Skeletal muscle tissue (tissue), 4 donors: ENCODE results near the gene TATDN2. TPM values are rescaled to one million over a fixed set of nuclear protein-coding genes. Genes with fewer than 3 reads are reported as not detected.

Experiments
- H3K27ac ChIP-seq: one replicate; pipeline ENCODE4 v1.7.0; 2013; ENCODE audit warnings: mild to moderate bottlenecking, low read depth, low read length, inconsistent platforms
- H3K27me3 ChIP-seq, 3 donors: one replicate each; pipeline ENCODE4 v1.7.0; 2013; ENCODE audit warnings: low read length in 3 of 3; ENCODE audit not compliant: control insufficient read depth in 3 of 3, insufficient read depth in 3 of 3
- H3K36me3 ChIP-seq, 3 donors: one replicate each; pipeline ENCODE4 v1.7.0; 2013; ENCODE audit warnings: low read length in 3 of 3; ENCODE audit not compliant: control insufficient read depth in 3 of 3, insufficient read depth in 3 of 3
- H3K4me1 ChIP-seq, 3 donors: one replicate each; pipeline ENCODE4 v1.7.0; 2013; ENCODE audit warnings: low read length in 3 of 3, mild to moderate bottlenecking in 3 of 3; ENCODE audit not compliant: control insufficient read depth in 3 of 3, insufficient read depth in 3 of 3
- H3K4me3 ChIP-seq, 3 donors: one replicate each; pipeline ENCODE4 v1.7.0; 2013; ENCODE audit warnings: low read length in 3 of 3
- H3K9ac ChIP-seq, 3 donors: one replicate each; pipeline ENCODE4 v1.7.0; 2013; ENCODE audit warnings: low read length in 3 of 3, mild to moderate bottlenecking in 3 of 3, moderate library complexity in 2 of 3, low read depth in 1 of 3
- H3K9me3 ChIP-seq, 3 donors: one replicate each; pipeline ENCODE4 v1.7.0; 2013; ENCODE audit warnings: low read length in 3 of 3; ENCODE audit not compliant: control insufficient read depth in 3 of 3
- total RNA-seq: library from RNA; depleted of rRNA; stranded (reverse); fragments of >200 nt; gene quantifications from one replicate; pipeline ENCODE4 v1.2.3, GENCODE V29; 2014
- donor health status: Osteomylitis.

Gene TATDN2
- 13.6 TPM for total RNA-seq

DNA sequence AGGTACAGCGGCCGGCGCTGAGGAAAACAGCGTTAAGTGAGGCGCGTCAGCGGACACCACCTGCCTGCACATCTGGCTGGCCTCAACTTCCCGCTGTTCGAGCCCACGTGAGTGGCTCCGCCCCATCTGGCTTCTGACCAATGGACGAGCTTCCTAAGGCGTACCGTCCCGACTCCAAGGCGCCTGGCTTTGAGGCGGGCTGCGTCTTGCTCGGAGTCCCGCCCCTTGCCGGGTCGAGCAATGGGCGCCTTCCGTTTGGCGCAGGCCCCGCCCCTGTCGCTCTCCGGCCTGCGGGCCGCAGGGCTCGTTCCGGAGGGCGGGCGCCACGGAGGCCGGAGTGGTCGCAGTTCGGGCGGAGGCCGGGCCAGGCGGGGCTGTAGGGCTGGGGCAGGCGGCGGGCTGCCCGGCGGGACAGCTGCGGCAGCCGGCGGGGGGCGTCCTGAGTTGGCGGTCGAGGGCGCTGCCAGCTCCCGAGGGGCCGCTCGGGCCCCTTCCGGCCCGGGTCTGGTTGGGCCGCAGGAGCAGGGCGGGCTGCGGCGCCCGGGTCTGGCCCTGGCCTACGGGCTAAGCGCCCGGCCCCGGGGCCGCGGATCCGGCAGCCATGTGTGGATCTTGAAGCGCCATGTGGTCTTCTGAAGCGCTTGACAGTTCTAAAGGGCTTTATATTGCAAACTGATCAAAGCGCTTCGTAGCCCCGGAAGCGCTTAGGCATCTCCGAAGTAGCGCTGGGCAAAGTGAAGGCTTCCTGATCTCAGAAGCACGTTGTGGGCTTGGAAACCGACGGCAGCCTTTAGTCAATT is at the start of gene TATDN2:
TSS of gene TATDN2 (plus strand) at position 276 of the 800 bp plus-strand sequence. CDS start 742 bp downstream, outside the sequence.
- Histone ChIP-seq H3K36me3 (peaks cover 8 to 16% (median 14%) of the 10 kb centered on the region in 3 donors), H3K27ac (peak within 1 kb of the TSS; percentile 74), H3K9ac (peak within 1 kb of the TSS; percentile 87 to 91 (median 88)), H3K27me3 (no peaks in the 10 kb centered on the region), H3K4me1 (peaks cover 16 to 28% (median 18%) of the 10 kb centered on the region in 3 donors), H3K9me3 (no peaks in the 10 kb centered on the region), H3K4me3 (peak within 1 kb of the TSS; percentile 92 to 96 (median 93))

DNA sequence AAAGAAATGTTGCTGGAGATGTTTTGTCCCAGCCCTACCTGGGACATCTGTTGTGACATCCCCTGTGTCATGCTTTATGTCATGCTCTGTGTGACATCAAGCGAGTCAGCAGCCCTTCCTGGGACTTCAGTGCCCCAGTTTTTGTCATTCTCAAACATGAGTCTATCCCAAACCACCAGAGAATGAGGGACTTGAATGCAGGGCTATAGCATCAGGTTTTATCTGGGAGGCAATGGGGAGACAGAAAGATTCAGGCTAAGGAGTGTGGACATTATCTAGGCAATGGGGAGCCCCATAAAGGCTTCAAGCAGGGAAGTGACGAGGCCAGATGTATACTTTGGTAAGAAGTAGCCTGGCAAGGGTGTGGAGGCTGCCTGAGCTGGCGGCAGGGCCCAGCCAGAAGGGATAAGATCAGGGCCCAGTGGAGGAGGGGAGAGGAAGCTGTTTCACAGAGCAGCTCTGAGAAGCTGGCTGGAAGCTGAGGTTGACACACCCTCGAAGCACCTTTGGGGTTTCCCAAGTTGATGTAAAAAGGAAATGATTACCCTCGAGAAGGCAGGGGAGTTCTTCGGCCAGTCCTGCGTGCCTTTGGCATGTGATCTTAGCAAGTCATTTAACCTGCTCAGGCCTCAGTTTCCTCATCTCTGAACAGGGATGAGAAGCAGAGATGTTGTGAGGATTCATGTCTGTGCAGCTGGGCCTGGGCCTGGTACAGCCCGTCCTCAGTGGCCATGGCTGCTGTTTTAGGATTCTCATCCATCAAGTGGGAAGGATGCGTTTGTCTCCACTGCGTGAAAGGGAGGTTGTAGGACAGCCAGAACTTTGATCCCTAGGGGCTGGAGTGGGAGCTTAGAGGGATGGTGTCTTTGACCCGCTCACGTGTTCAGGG is 49.3 kb upstream of the TATDN2 start:
- Histone ChIP-seq H3K27ac (peak overlapping the region; percentile 28), H3K27me3 (no peaks in the 10 kb centered on the region), H3K9ac (peak overlapping the region in 1 of 3 donors; percentile 25), H3K4me3 (no peak overlapping the region), H3K36me3 (peaks cover 4 to 18% (median 6%) of the 10 kb centered on the region in 3 donors), H3K4me1 (peaks cover 19 to 48% (median 34%) of the 10 kb centered on the region in 3 donors), H3K9me3 (no peaks in the 10 kb centered on the region)

DNA sequence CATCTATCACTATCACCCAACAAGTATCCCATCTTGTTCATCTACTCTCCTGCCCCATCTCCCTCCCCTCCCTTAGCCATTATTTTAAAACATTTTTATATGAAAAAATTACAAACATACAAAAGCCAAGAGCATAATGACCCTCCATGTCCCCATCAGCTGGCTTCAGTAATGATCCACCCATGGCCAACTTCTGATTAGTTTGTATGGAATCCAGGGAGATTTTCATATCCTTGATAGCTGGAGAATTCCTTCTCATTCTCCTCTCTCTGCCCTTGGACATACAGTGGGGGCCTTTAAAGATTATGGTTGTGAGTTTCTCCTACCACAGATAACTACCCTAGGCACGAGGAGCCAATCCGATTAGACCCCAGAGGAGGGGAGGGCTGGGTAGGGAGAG is 43.3 kb upstream of the TATDN2 start:
- Histone ChIP-seq H3K9ac (peak overlapping the region in 1 of 3 donors; percentile 3), H3K36me3 (peaks cover 6 to 26% (median 6%) of the 10 kb centered on the region in 3 donors), H3K27ac (peak overlapping the region; percentile 74)

GRCh38 chr3:10205451-10206165 is 42.7 kb upstream of the TATDN2 start:
- no peak overlapping the region for H3K9ac ChIP-seq
- peaks cover 10 to 30% (median 12%) of the 10 kb centered on the region in 3 donors for H3K4me1 ChIP-seq
- H3K4me3 ChIP-seq = no peak overlapping the region
- peak overlapping the region; percentile 74 for H3K27ac ChIP-seq
- H3K9me3 ChIP-seq = no peaks in the 10 kb centered on the region
- peaks cover 6 to 21% (median 6%) of the 10 kb centered on the region in 3 donors for H3K36me3 ChIP-seq
- H3K27me3 ChIP-seq = no peaks in the 10 kb centered on the region

More for the DNA sequence above, 43.3 kb upstream of the TATDN2 start:
- Histone ChIP-seq H3K4me3 (no peak overlapping the region), H3K9me3 (no peaks in the 10 kb centered on the region), H3K27me3 (no peaks in the 10 kb centered on the region), H3K4me1 (peaks cover 10 to 30% (median 12%) of the 10 kb centered on the region in 3 donors)

DNA sequence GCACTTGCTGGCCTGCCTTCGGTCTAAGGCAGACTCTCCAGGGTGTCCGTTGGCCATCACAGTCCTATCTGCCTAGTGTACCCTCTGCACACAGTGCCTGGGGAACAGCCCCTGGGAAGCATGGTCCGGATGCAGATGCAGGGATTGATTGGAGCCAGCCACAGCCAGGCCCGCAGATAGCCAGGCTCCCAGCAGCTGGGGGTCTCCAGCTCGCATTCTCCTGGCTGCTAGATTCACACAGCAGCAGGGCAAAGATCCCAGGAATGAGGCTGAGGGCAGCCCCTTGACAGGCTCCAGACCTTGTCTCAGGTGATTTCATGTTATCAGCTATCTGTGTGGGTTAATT is 42.1 kb upstream of the TATDN2 start:
- peaks cover 10 to 30% (median 12%) of the 10 kb centered on the region in 3 donors for H3K4me1 ChIP-seq
- no peaks in the 10 kb centered on the region for H3K27me3 ChIP-seq
- H3K9me3 ChIP-seq = no peaks in the 10 kb centered on the region
- H3K36me3 ChIP-seq = peaks cover 4 to 16% (median 6%) of the 10 kb centered on the region in 3 donors
- peak overlapping the region; percentile 74 for H3K27ac ChIP-seq
- no peak overlapping the region for H3K9ac ChIP-seq
- no peak overlapping the region for H3K4me3 ChIP-seq

- Histone ChIP-seq H3K9me3 (no peaks in the 10 kb centered on the region), H3K9ac (no peak overlapping the region), H3K4me3 (no peak overlapping the region), H3K27me3 (no peaks in the 10 kb centered on the region), H3K27ac (no peak overlapping the region), H3K4me1 (no peaks in the 10 kb centered on the region), H3K36me3 (peaks cover 6 to 29% (median 14%) of the 10 kb centered on the region in 3 donors)
These were observed 35.0 kb upstream of the TATDN2 start for GRCh38 chr3:10213156-10213792.

- no peaks in the 10 kb centered on the region for H3K27me3 ChIP-seq
- no peak overlapping the region for H3K9ac ChIP-seq
- peaks cover 4 to 36% (median 19%) of the 10 kb centered on the region in 3 donors for H3K36me3 ChIP-seq
- no peaks in the 10 kb centered on the region for H3K9me3 ChIP-seq
- H3K4me1 ChIP-seq = no peaks in the 10 kb centered on the region
- no peak overlapping the region for H3K27ac ChIP-seq
- H3K4me3 ChIP-seq = no peak overlapping the region
These were observed 32.5 kb upstream of the TATDN2 start for GRCh38 chr3:10215578-10216368.

DNA sequence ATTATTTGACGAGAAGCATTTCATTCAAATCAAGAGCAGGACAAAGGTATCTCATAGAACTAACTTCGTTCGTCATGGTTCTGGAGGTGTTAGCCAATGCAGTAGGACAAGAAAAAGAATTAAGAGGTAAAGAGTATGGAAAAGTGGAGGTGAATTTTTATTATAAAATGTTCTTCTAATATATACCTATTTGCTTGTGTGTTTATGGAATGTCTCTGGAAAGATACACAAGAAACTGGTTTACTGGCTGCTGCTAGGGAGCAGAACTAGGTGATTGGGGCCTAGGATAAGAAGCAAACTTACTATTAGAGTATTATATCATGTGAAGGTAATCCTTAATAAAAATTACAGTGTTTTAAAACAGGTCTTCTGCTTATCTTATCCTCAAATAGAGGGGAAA is 30.9 kb upstream of the TATDN2 start:
- Histone ChIP-seq H3K4me3 (no peak overlapping the region), H3K27ac (no peak overlapping the region), H3K9me3 (no peaks in the 10 kb centered on the region), H3K27me3 (no peaks in the 10 kb centered on the region), H3K9ac (no peak overlapping the region), H3K36me3 (peaks cover 6 to 39% (median 19%) of the 10 kb centered on the region in 3 donors), H3K4me1 (no peaks in the 10 kb centered on the region)
